OCI-LY7 (cell line): ENCODE data around the gene RXRB. TPM values are rescaled to one million over a fixed set of nuclear protein-coding genes. Genes with fewer than 3 reads are reported as not detected.

Experiments
- BruUV-seq: library from RNA; stranded (reverse); fragments of 400-500 nt; replicated peaks from 2 replicates; lab custom pipeline; 2021; lab: Mats Ljungman, UMichigan
- CTCF ChIA-PET: fragments of 300-600 bp; sonication (Branson Sonifier 250); formaldehyde crosslinking; loops from one replicate; lab custom pipeline; 2022; ENCODE audit warnings: antibody characterized with exemption; ENCODE audit not compliant: unreplicated experiment; lab: Charles Lee
- POLR2A ChIA-PET: fragments of 300-600 bp; sonication (Branson Sonifier 250); formaldehyde crosslinking; loops from one replicate; lab custom pipeline; 2022; ENCODE audit warnings: antibody characterized with exemption; lab: Charles Lee
- DNase-seq: peaks from one replicate; pipeline ENCODE4 v3.0.0-alpha.2; 2015; ENCODE audit warnings: low spot score
- H2AFZ ChIP-seq: fragments of 200-600 bp; sonication (generic), shearing (Covaris generic); 2 replicates; pipeline ENCODE4 v1.6.1; 2014; ENCODE audit warnings: mild to moderate bottlenecking, antibody characterized with exemption, low read length, moderate library complexity
- H3K27ac ChIP-seq: fragments of 200-600 bp; sonication (generic); 2 replicates; pipeline ENCODE4 v1.5.1; 2014; ENCODE audit warnings: mixed run types, low read depth, mild to moderate bottlenecking, moderate library complexity, low read length, inconsistent platforms; ENCODE audit not compliant: poor library complexity, severe bottlenecking
- H3K36me3 ChIP-seq: fragments of 200-600 bp; sonication (generic); 2 replicates; pipeline ENCODE4 v1.6.1; 2014; ENCODE audit warnings: mild to moderate bottlenecking, antibody characterized with exemption, low read length, moderate library complexity, mixed read lengths; ENCODE audit not compliant: insufficient read depth
- H3K4me1 ChIP-seq: fragments of 200-600 bp; sonication (generic); 2 replicates; pipeline ENCODE4 v1.5.1; 2014; ENCODE audit warnings: mild to moderate bottlenecking, low read length; ENCODE audit not compliant: insufficient read depth, poor library complexity, severe bottlenecking
- H3K4me2 ChIP-seq: fragments of 200-600 bp; sonication (generic); 2 replicates; pipeline ENCODE4 v1.6.1; 2014; ENCODE audit warnings: mild to moderate bottlenecking, low read length
- H3K4me3 ChIP-seq: fragments of 200-600 bp; sonication (generic); 2 replicates; pipeline ENCODE4 v1.5.1; 2014; ENCODE audit warnings: mild to moderate bottlenecking, low read depth, low read length; ENCODE audit not compliant: poor library complexity, severe bottlenecking
- H3K79me2 ChIP-seq: fragments of 200-600 bp; sonication (generic); 2 replicates; pipeline ENCODE4 v1.6.1; 2016; ENCODE audit warnings: low read depth, mild to moderate bottlenecking, low read length, moderate library complexity, mixed read lengths; ENCODE audit not compliant: insufficient read depth
- H3K9me2 ChIP-seq: fragments of 200-600 bp; sonication (generic); 2 replicates; pipeline ENCODE4 v1.6.1; 2016; ENCODE audit warnings: mild to moderate bottlenecking, low read length, mixed read lengths; ENCODE audit not compliant: insufficient read depth
- H3K9me3 ChIP-seq: fragments of 200-600 bp; sonication (generic); 2 replicates; pipeline ENCODE4 v1.6.1; 2014; ENCODE audit warnings: mild to moderate bottlenecking, mixed run types, low read length, mixed read lengths
- H4K20me1 ChIP-seq: fragments of 200-600 bp; sonication (generic); 2 replicates; pipeline ENCODE4 v1.6.1; 2014; ENCODE audit warnings: mild to moderate bottlenecking, antibody characterized with exemption, low read length, moderate library complexity, mixed read lengths; ENCODE audit not compliant: insufficient read depth
- CTCF ChIP-seq: fragments of 200-600 bp; sonication (generic); conservative IDR thresholded peaks from 2 replicates; pipeline ENCODE4 v1.5.1; 2014; ENCODE audit warnings: mild to moderate bottlenecking, antibody characterized with exemption, low read length, moderate library complexity, mixed read lengths
- EZH2phosphoT487 ChIP-seq: fragments of 200-600 bp; sonication (generic); IDR thresholded peaks from 2 replicates; pipeline ENCODE4 v1.6.1; 2018; ENCODE audit warnings: low read depth, borderline replicate concordance, mild to moderate bottlenecking, mixed run types, antibody characterized with exemption, low read length, moderate library complexity, mixed read lengths
- intact Hi-C: fragments of 100-400 bp; cut with micrococcal nuclease; formaldehyde crosslinking; loops from one replicate; pipeline ENCODE4 v1.10.0; 2022; ENCODE audit not compliant: unreplicated experiment
- total RNA-seq, 2 experiments: library from RNA; depleted of rRNA in 1 of 2; stranded (reverse); fragments of >200 nt in 1 of 2; shearing (Covaris generic) in 1 of 2; gene quantifications; 2 replicates each; pipeline ENCODE4 v1.2.3, GENCODE V29; 2014 to 2022

The RXRB gene
- total RNA-seq, 2 experiments from 2014 or later = 32.5 to 47.3 TPM

- H3K36me3 ChIP-seq = peaks cover 44% of the 10 kb centered on the region
- peak overlapping the region; percentile 96 for H3K4me3 ChIP-seq
- no peaks in the 10 kb centered on the region for H3K9me2 ChIP-seq
- H3K27ac ChIP-seq = peak overlapping the region; percentile 77
- DNase-seq = no peak
- no peaks in the 10 kb centered on the region for H3K9me3 ChIP-seq
- CTCF ChIA-PET = no interaction called here
- no peaks in the 10 kb centered on the region; the same call in 1 of the 2 replicates for H4K20me1 ChIP-seq
- H3K4me1 ChIP-seq = peaks cover 63% of the 10 kb centered on the region
- peak overlapping the region; percentile 100 for H3K4me2 ChIP-seq
- POLR2A ChIA-PET = no interaction called here
- TF ChIP-seq CTCF (0 out of 2 replicates have a peak, but pooled peaks have one; percentile 16), EZH2phosphoT487 (no peak)
- H3K79me2 ChIP-seq = peaks cover 28% of the 10 kb centered on the region; the same call in 1 of the 2 replicates
- H2AFZ ChIP-seq = peak overlapping the region; percentile 79; the same call in 1 of the 2 replicates
- intact Hi-C loops = loop anchor here (2.0 to 10.0 kb wide), 2 partner anchors 72 to 214 kb away; partner anchors contain the start of genes CUTA, PHF1 and RPS18
- TSS peak; percentile 91 for BruUV-seq
Observed at GRCh38 chr6:33201147-33201545, 681 bp upstream of the RXRB start.

GRCh38 chr6:33199687-33200218 is 712 bp downstream of the RXRB start:
- no peaks in the 10 kb centered on the region for H3K9me2 ChIP-seq
- no peaks in the 10 kb centered on the region; the same call in 1 of the 2 replicates for H4K20me1 ChIP-seq
- TF ChIP-seq EZH2phosphoT487 = no peak
- no peak for TF ChIP-seq CTCF
- peaks cover 58% of the 10 kb centered on the region for H3K36me3 ChIP-seq
- H3K9me3 ChIP-seq = no peaks in the 10 kb centered on the region
- peak; percentile 82 for DNase-seq
- BruUV-seq = TSS peak; percentile 63
- POLR2A ChIA-PET = interaction anchor here (0.6 to 1.1 kb wide), 4 partner anchors 9 to 126 kb away, joined by 3 to 8 read pairs (median 4); partner anchors contain the start of gene HLA-DPA1
- H2AFZ ChIP-seq = 0 out of 2 replicates have a peak overlapping the region, but pooled peaks have one; percentile 79
- peak overlapping the region; percentile 96 for H3K4me3 ChIP-seq
- CTCF ChIA-PET = interaction anchor here (0.6 kb wide), 1 partner anchor 8 kb away, joined by 4 read pairs; no protein-coding TSS in a partner anchor
- intact Hi-C loops = loop anchor here (2.0 to 10.0 kb wide), 2 partner anchors 73 to 215 kb away; partner anchors contain the start of genes CUTA, PHF1 and RPS18
- H3K27ac ChIP-seq = peak overlapping the region; percentile 77
- H3K79me2 ChIP-seq = peaks cover 28% of the 10 kb centered on the region; the same call in 1 of the 2 replicates
- H3K4me2 ChIP-seq = peak overlapping the region; percentile 100
- H3K4me1 ChIP-seq = peaks cover 49% of the 10 kb centered on the region
